ENCODE results near the gene CEP83. TPM values are rescaled to one million over a fixed set of nuclear protein-coding genes. Genes with fewer than 3 reads are reported as not detected.

The CEP83 gene
- total RNA-seq, 1 donor from 2014 or later, result 21.3 TPM

DNA sequence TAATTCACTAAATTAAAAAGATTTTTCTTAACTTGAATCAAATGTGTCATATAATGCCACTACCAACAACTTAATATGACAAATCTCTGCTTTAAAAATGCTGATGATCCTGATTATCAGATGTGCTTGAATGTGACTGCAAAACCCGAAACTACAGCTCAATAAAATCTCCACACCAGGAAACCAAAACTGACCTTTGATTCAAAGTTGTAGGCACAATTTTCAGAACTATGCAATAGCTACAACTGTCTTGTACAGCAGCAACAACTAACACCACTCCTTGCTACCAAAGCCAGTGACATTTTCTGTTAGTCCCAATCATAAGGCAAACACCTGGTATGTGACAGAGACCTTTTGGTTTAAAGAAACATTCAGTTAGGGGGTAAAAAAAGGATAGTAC is 147.3 kb downstream of the CEP83 start:
- intact Hi-C loops (cut with micrococcal nuclease), result no loop called here

DNA sequence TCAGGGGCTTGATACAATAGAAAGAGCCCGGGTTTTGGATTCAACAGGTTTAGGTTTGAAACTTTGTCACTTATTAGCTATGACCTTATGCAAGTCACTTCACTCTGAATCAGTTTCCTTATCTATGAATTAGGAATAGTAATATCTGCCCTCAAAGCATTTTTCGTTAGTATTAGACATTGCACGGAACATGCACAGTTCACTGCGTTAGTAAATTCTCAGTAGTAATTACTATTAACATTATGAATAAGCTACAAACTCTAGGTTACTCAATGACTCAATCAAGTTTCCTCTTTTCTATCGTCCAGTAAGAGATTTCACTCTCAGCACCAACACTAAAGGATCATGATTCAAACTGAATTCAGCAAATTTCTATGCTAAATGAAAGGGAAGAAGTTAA is 150.3 kb downstream of the CEP83 start:
- intact Hi-C loops (cut with micrococcal nuclease), result loop anchor here (5.0 kb wide), 1 partner anchor 632 kb away; the partner anchor contains the start of gene CRADD

GRCh38 chr12:94308612-94309011 is 151.1 kb downstream of the CEP83 start:
- intact Hi-C loops (cut with micrococcal nuclease), result loop anchor here (5.0 kb wide), 1 partner anchor 631 kb away; the partner anchor contains the start of gene CRADD

DNA sequence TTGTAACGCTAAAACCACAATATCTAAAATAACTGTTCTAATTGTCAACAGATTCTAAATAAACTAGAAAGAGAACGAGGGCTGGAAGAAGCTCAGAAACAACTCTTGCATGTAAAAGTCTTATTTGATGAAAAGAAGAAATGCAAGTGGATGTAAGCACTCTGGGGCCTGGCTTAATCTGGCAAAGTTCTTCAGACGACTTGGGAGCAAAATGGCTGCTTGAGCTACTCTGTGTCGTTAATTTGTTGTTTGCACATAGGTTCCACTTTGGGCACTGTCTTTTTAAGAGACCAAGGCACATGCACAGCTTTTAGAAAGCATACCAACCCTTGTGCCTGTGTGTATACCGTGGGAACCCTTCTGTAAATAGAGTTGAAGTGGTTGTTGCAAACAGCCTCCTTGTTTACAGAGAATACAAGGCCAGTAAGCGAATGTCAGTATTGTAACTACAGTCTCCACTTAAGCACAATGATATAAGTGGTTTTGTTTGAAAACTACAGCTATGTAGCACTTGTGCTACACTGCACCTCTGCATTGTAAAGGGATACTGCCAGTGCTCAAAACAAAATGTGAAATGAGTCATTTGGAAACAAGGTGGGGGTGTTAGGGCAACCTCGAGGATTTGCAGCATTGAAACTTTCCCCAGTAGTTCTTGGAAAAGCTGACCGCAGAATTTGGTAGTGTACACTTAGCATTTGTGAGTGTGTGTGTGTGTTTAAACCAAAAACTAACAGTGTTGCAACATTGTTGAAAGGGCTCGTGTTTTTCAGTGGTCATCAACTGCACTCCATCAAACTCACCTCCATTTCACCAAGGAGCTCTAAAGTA is 154.3 kb downstream of the CEP83 start:
- intact Hi-C loops (cut with micrococcal nuclease), result loop anchor here (1.0 to 5.0 kb wide), 5 partner anchors 42 to 628 kb away; partner anchors contain the start of genes CEP83 and CRADD

DNA sequence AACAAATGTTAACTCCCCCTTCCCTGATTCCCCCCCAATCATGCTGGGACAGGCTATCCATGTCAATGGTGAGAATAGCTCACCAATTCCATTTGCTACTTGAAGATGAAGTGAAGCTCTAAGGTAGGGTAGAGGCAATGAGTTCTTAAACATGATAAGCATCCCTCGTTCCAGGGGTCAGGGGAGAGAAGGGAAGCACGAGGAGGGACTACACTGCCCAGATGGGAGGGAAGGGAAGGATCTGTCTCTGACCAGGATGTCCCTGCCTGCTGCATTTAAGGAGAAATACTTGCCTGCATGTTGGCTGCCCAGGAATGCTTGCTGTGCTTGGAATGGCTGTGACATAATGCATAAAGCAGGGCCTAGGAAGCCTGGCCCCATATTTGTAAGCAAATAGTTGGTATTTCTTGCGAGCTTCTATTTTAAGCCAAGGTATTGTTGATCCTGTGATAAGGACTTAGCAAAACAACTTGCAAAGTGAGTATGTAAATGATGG is 155.1 kb downstream of the CEP83 start:
- intact Hi-C loops (cut with micrococcal nuclease), result loop anchor here (1.0 to 5.0 kb wide), 5 partner anchors 41 to 627 kb away; partner anchors contain the start of genes CEP83 and CRADD

GRCh38 chr12:94304012-94304411 is 155.7 kb downstream of the CEP83 start:
- intact Hi-C loops (cut with micrococcal nuclease), result no loop called here

GRCh38 chr12:94299846-94300245 is 159.8 kb downstream of the CEP83 start:
- intact Hi-C loops (cut with micrococcal nuclease), result no loop called here

DNA sequence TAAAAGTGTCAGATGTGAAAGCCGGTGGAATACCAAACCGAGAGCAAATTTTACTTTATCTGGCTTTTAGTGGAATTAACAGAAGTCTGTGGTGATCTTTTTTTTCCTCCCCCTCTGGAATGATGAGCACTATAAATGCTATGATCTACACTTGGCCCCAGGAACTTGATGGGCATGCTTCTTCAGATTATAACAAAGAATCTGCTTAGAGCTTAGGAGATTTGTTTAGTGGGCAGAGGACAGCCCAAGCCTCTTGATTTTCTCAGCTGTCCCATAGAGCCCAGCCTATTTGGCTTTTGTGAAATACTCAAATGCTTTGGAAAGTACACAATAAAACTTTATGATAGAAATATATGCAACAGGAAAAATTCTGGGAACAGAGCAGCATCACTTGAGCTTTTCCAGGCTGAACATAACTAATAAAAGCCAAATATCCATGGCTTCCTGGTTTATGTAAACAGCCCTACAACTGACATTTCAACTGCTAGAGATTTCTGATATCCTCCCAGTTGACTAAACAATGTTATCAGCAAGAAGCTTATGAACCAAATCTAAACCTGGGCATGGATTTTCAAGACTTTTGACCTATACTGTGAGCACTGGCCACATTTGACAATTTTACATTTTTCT is 161.7 kb downstream of the CEP83 start:
- intact Hi-C loops (cut with micrococcal nuclease), result no loop called here

- intact Hi-C loops (cut with micrococcal nuclease), result no loop called here
These were observed 162.5 kb downstream of the CEP83 start for GRCh38 chr12:94297096-94297699.

DNA sequence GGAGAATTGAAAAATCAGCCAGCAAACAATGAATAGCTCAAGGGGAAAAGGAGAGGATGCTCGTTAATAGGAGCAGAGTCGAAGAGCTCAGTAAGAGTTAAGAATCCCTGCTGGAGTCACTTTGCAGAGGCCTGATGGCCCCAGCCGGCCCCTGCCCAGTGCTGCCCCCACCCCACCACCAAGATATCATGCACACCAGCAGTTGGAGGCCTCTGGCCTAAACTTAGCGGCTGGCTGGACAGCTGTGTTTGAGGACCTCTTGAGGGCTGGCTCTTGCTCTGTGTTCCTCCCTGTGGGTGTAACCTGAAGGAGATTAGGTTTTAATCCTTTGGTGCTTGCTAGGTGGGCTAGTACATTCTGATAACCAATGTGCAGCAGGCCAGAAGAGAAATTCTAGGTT is 169.3 kb downstream of the CEP83 start:
- intact Hi-C loops (cut with micrococcal nuclease), result no loop called here

DNA sequence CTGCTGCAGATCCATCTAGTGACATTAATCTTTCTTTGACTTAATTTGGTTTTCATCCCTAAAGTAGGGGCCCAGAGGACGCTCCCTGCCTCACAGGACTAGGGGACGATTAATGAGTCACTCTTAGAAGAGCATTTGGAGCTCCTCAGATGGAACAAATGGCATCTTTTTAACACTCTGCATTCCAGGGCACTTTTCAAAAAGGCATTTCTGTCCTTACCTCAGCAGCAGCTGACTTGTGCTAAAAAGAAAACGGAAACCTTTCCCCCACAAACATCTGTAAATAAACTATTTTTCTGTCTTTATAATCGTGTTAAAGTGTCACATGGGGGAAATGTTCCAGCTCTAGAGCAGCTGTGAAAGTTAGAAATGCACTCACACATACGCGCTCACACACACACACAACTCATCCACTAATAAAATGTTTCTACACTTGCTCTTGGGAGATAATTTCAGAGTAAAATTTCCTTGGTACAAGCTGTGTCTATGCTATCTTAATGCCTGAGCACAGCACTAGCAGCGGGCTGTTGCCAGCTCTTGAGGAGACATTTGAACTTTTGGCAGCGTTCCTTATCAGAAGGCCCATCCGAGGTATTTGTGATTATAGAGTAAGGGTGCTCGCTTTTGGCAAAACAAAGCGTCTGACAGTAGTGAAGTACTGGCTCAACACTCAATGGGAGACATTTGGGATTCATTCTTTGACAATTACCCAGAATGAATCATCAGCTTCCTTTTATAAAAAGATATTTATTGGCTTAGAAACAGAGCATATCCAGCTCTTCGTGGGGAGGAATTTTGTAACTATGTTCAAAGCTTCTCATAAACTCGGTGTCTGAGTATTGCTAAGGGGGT is 170.0 kb downstream of the CEP83 start:
- intact Hi-C loops (cut with micrococcal nuclease), result no loop called here

DNA sequence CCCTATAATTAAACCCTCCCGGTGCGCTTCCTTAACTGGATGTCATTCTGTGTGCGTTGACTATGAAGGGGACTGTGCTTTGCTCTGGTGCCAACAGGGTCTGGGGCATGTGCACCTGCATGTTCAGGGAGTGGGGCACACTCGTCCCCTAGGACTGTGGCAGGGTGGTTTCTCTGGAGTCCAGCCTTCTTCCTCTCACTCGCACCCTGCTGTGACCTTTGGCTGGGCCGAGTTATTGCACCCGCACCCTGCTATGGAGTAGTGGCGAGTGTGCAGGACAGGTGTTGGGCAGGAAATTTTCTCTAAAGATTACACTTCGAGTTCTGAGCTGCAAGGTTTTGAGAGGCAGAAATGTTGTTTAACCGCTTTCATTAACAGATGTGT is 172.4 kb downstream of the CEP83 start:
- intact Hi-C loops (cut with micrococcal nuclease), result no loop called here

DNA sequence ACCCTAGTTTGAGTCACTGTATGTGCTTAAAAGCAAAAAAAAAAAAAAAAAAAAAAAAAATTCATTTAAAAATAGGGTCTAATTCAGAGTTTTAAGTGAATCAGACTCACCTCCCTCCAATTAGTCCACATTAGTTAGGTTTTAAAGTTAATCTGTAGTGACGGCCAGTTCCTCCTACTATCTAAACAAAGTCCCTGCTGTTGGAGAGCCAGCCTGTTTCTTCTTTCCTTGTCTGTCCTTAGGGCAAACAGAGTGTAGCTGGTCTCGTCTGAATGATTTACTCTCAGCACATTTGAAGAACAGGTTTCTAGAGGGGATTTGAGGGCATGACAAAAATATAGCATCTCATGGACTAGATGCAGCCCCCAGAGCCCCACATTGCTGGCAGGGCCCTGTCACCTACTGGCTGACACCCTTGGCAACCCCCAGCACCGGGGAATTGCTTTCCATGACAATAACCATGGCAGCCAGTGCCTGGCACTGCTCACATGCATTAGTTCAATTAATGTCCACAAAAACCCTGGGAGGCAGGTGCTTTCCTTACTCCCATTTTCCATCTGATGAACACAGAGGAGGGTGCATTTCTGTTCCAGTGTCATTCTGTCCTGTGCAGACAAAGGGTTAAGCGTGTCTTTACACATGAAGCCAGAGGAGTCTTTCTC is 173.0 kb downstream of the CEP83 start:
- intact Hi-C loops (cut with micrococcal nuclease), result no loop called here

- intact Hi-C loops (cut with micrococcal nuclease), result no loop called here
These were observed 173.6 kb downstream of the CEP83 start for GRCh38 chr12:94285943-94286582.

DNA sequence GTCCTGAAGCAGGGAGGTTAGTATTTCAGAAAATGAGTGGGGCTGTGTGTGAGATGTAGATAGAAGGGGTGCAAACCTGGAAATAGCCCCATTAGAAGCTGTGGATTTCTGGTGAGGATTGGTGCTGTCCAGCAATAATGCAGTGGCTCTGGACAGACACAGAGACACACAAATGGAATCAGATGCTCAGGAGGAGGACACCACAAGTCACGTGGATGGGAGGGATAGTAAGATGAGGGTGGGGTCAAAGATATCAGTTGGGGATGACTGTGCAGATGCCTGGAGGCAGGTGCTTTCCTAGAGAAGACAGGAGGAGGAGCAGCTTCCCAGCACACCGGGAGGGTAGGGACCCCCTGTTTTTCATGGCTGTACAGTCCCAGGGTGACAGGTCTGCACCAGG is 174.8 kb downstream of the CEP83 start:
- intact Hi-C loops (cut with micrococcal nuclease), result no loop called here

GRCh38 chr12:94284046-94284445 is 175.6 kb downstream of the CEP83 start:
- intact Hi-C loops (cut with micrococcal nuclease), result no loop called here

- intact Hi-C loops (cut with micrococcal nuclease), result loop anchor here (2.0 kb wide), 1 partner anchor 20 kb away; no protein-coding TSS in a partner anchor
These were observed 177.0 kb downstream of the CEP83 start for GRCh38 chr12:94282675-94283074.

DNA sequence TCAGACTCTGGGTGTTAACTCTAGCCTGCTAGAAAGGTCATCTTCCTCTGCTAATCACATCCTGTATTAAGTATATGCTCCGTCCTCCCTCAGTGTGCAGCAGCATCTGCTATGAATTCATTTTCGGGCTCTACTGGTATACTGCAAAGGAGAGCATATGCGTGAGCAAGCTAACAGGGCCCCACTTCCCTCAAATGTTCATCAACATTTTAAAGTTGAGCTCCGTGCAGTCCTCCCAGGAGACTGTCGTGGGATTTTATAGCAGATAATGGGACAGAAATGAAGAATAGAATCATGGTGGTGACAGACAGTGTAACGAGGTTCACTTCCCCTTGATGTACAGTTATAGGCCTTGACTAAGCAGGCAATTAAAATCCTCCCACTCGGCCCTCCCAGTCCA is 179.6 kb downstream of the CEP83 start:
- intact Hi-C loops (cut with micrococcal nuclease), result no loop called here

DNA sequence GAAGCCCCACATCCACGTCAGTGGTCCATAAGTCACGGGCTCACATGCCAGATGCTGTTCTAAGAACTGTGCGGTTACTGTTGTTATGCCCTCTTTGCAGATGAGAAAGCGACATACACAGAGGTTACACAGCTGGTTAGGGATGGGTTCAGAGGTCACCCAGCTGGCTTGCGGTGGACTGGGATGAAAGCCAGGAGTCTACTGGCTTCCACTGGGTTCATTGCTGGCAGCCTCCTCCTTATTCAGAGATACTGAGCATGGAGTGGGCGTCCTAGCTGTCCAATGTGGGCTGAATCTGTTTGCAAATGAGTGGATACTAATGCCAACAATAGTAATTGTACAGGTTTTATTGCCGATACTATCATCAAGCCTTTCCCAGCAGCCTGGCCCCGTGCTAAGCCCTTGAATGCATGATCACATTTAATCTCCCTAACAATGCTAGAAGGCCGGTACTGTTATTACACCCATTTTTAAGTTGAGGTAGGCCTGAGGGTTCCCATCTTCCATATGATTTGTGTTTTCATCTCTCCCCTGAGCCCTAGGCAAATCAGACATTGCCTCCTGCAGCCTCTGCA is 182.2 kb downstream of the CEP83 start:
- intact Hi-C loops (cut with micrococcal nuclease), result no loop called here

DNA sequence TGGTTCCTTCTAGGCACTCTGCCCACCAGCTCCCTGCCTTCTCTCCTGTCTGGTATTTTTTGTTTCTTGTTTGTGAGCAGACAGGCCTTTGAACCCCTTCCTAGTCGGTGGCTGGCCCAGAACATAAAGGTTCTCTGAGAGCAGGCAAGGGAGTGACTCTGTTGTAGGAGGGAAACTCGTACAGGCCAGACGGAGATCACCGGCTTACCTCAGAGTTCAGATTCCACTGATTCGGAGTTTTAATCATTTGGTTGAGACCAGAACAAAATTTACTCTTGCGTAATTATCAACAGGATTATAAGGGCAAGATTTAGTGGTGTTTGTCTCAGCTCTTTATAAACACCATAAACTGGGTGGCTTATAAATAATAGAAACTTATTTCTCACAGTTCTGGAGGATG is 182.9 kb downstream of the CEP83 start:
- intact Hi-C loops (cut with micrococcal nuclease), result no loop called here

Data from T-helper 2 cell treated with Interferon-gamma antibody and Interleukin-4, amounts not matched to agents 100 ng/mL and 5 ng/mL, for 36 hours (primary cell).